Measurements from ENCODE around the gene ARHGEF16. TPM values are rescaled to one million over a fixed set of nuclear protein-coding genes. Genes with fewer than 3 reads are reported as not detected.

The ARHGEF16 gene
- polyA plus RNA-seq, 1 experiment: 0.04 TPM

GRCh38 chr1:3476666-3477065 is 22.2 kb downstream of the ARHGEF16 start:
- DNase-seq (ENCODE audit: low read depth): no peak
- ChIA-PET POLR2A (no interaction called here), CTCF (no interaction called here)
- no peaks in the 10 kb centered on the region for H3K27me3 ChIP-seq (ENCODE audit: control insufficient read depth, insufficient read depth, low read length)
- H3K4me3 ChIP-seq (ENCODE audit: low read depth, low read length): no peak overlapping the region
- no peaks in the 10 kb centered on the region for H3K36me3 ChIP-seq (ENCODE audit: control insufficient read depth, insufficient read depth, low read length)
- TF ChIP-seq CTCF (IDR thresholded peaks at IDR 0.05; ENCODE audit: insufficient read depth, low read depth, low read length): no peak

- H3K36me3 ChIP-seq (ENCODE audit: control insufficient read depth, insufficient read depth, low read length): no peaks in the 10 kb centered on the region
- no peaks in the 10 kb centered on the region for H3K27me3 ChIP-seq (ENCODE audit: control insufficient read depth, insufficient read depth, low read length)
- no peak for TF ChIP-seq CTCF (IDR thresholded peaks at IDR 0.05; ENCODE audit: insufficient read depth, low read depth, low read length)
- ChIA-PET CTCF (interaction anchor here (0.8 to 1.9 kb wide), 3 partner anchors 24 to 142 kb away, joined by 3 to 5 read pairs (median 4); no protein-coding TSS in a partner anchor), POLR2A (no interaction called here)
- H3K4me3 ChIP-seq (ENCODE audit: low read depth, low read length): no peak overlapping the region
- no peak for DNase-seq (ENCODE audit: low read depth)
These were observed 23.0 kb downstream of the ARHGEF16 start for GRCh38 chr1:3477241-3477995.

GRCh38 chr1:3478187-3478586 is 23.7 kb downstream of the ARHGEF16 start:
- no peak for DNase-seq (ENCODE audit: low read depth)
- Histone ChIP-seq H3K27me3 (ENCODE audit: control insufficient read depth, insufficient read depth, low read length) (no peaks in the 10 kb centered on the region), H3K4me3 (ENCODE audit: low read depth, low read length) (no peak overlapping the region), H3K36me3 (ENCODE audit: control insufficient read depth, insufficient read depth, low read length) (no peaks in the 10 kb centered on the region)
- TF ChIP-seq CTCF (IDR thresholded peaks at IDR 0.05; ENCODE audit: insufficient read depth, low read depth, low read length): no peak
- ChIA-PET POLR2A (no interaction called here), CTCF (interaction anchor here (0.8 to 1.9 kb wide), 4 partner anchors 19 to 142 kb away, joined by 3 to 5 read pairs (median 4); no protein-coding TSS in a partner anchor)

GRCh38 chr1:3479511-3480368 is 25.3 kb downstream of the ARHGEF16 start:
- no peaks in the 10 kb centered on the region for H3K36me3 ChIP-seq (ENCODE audit: control insufficient read depth, insufficient read depth, low read length)
- POLR2A ChIA-PET: no interaction called here
- no peak overlapping the region for H3K4me3 ChIP-seq (ENCODE audit: low read depth, low read length)
- no peak for TF ChIP-seq CTCF (IDR thresholded peaks at IDR 0.05; ENCODE audit: insufficient read depth, low read depth, low read length)
- CTCF ChIA-PET: interaction anchor here (1.0 to 2.3 kb wide), 6 partner anchors 11 to 139 kb away, joined by 3 to 9 read pairs (median 3); no protein-coding TSS in a partner anchor
- H3K27me3 ChIP-seq (ENCODE audit: control insufficient read depth, insufficient read depth, low read length): no peaks in the 10 kb centered on the region
- DNase-seq (ENCODE audit: low read depth): no peak

- no peaks in the 10 kb centered on the region for H3K27me3 ChIP-seq (ENCODE audit: control insufficient read depth, insufficient read depth, low read length)
- ChIA-PET CTCF (interaction anchor here (0.7 to 2.3 kb wide), 6 partner anchors 9 to 139 kb away, joined by 3 to 9 read pairs (median 3); no protein-coding TSS in a partner anchor), POLR2A (no interaction called here)
- no peaks in the 10 kb centered on the region for H3K36me3 ChIP-seq (ENCODE audit: control insufficient read depth, insufficient read depth, low read length)
- DNase-seq (ENCODE audit: low read depth): no peak
- no peak for TF ChIP-seq CTCF (IDR thresholded peaks at IDR 0.05; ENCODE audit: insufficient read depth, low read depth, low read length)
- no peak overlapping the region for H3K4me3 ChIP-seq (ENCODE audit: low read depth, low read length)
These were observed 25.9 kb downstream of the ARHGEF16 start for GRCh38 chr1:3480369-3480719.

Data from BJ (cell line).